ENCODE results near the gene EDEM3.

DNA sequence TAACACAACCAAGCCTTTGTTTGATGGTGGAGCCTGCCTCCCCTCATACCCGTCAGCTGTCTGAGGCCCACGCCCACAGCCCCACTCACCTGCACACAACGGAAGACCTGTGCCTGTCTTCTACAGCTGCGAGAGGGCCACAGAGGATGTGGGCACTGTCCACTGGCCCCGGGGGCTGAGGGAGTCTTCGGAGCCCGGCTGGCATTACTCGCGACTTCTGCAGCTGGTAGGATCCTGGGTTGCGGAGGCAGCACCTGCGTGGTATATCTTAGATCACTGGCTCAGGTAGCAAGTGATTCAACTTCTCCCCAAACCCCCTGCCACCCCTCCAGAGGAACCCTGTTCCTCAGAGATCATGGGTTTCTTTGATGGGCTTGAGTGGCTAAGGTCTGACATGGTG, 109.9 kb downstream of the EDEM3 start:
- TF ChIP-seq POLR2A (IDR thresholded peaks at IDR 0.05): no peak
- TF ChIP-seq, protein P1, sequence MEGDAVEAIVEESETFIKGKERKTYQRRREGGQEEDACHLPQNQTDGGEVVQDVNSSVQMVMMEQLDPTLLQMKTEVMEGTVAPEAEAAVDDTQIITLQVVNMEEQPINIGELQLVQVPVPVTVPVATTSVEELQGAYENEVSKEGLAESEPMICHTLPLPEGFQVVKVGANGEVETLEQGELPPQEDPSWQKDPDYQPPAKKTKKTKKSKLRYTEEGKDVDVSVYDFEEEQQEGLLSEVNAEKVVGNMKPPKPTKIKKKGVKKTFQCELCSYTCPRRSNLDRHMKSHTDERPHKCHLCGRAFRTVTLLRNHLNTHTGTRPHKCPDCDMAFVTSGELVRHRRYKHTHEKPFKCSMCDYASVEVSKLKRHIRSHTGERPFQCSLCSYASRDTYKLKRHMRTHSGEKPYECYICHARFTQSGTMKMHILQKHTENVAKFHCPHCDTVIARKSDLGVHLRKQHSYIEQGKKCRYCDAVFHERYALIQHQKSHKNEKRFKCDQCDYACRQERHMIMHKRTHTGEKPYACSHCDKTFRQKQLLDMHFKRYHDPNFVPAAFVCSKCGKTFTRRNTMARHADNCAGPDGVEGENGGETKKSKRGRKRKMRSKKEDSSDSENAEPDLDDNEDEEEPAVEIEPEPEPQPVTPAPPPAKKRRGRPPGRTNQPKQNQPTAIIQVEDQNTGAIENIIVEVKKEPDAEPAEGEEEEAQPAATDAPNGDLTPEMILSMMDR (IDR thresholded peaks at IDR 0.05): no peak
